SK-N-SH (cell line): Measurements from ENCODE around the gene LRRC36. TPM values are rescaled to one million over a fixed set of nuclear protein-coding genes. Genes with fewer than 3 reads are reported as not detected.

Source experiments
- CTCF ChIA-PET: fragments of 300-600, 350-600 bp; formaldehyde crosslinking; extraction: SDS; loops from one replicate; lab custom pipeline; 2021; lab: Yijun Ruan, JAX
- POLR2A ChIA-PET: fragments of 350-600 bp; sonication (Branson Sonifier 250); formaldehyde crosslinking; extraction: SDS; loops from one replicate; lab custom pipeline; 2020; ENCODE audit warnings: antibody characterized with exemption, inconsistent platforms; lab: Yijun Ruan, JAX
- DNase-seq: peaks from one replicate; pipeline ENCODE4 v3.0.0; 2012
- H2AFZ ChIP-seq: fragments of 200-600 bp; sonication (generic); 2 replicates; pipeline ENCODE4 v1.8.1; 2016; ENCODE audit warnings: antibody characterized with exemption, mild to moderate bottlenecking, low read depth
- H3F3A ChIP-seq: fragments of 200-600 bp; sonication (generic); replicated peaks from 2 replicates; pipeline ENCODE3; 2016; ENCODE audit warnings: antibody characterized with exemption, mild to moderate bottlenecking; ENCODE audit not compliant: insufficient read depth
- H3K27ac ChIP-seq, 2 experiments: fragments of 200-500 bp in 1 of 2; fragments of 200-600 bp in 1 of 2; sonication (Bioruptor generic) in 1 of 2; sonication (generic), shearing (Covaris generic) in 1 of 2; 2 replicates each; pipeline versions ENCODE4 v1.5.1 to v1.6.1; 2014 to 2016; ENCODE audit warnings: low read depth in 2 of 2, inconsistent platforms in 1 of 2, low read length in 1 of 2, mild to moderate bottlenecking in 1 of 2, mixed read lengths in 1 of 2
- H3K27me3 ChIP-seq: fragments of 200-600 bp; sonication (generic), shearing (Covaris generic); 2 replicates; pipeline ENCODE4 v1.6.1; 2016; ENCODE audit warnings: mixed run types; ENCODE audit not compliant: insufficient read depth
- H3K36me3 ChIP-seq, 2 experiments: fragments of 200-500 bp in 1 of 2; fragments of 200-600 bp in 1 of 2; sonication (Bioruptor generic) in 1 of 2; sonication (generic) in 1 of 2; replicated peaks in 1 of 2; 2 replicates each; pipeline versions ENCODE3 to v1.5.1; 2014 to 2016; ENCODE audit warnings: low read length in 1 of 2, mild to moderate bottlenecking in 1 of 2; ENCODE audit not compliant: insufficient read depth in 2 of 2, control insufficient read depth in 1 of 2
- H3K4me1 ChIP-seq, 2 experiments: fragments of 200-500 bp in 1 of 2; fragments of 200-600 bp in 1 of 2; sonication (Bioruptor generic) in 1 of 2; sonication (generic), shearing (Covaris generic) in 1 of 2; 2 replicates each; pipeline versions ENCODE4 v1.5.1 to v1.6.1; 2014 to 2016; ENCODE audit warnings: low read depth in 1 of 2, low read length in 1 of 2, mixed run types in 1 of 2; ENCODE audit not compliant: insufficient read depth in 2 of 2, control insufficient read depth in 1 of 2
- H3K4me2 ChIP-seq: fragments of 200-600 bp; sonication (generic), shearing (Covaris generic); 2 replicates; pipeline ENCODE4 v1.6.1; 2017; ENCODE audit warnings: mixed run types
- H3K4me3 ChIP-seq, 2 experiments: fragments of 200-500 bp in 1 of 2; fragments of 200-600 bp in 1 of 2; sonication (Bioruptor generic) in 1 of 2; sonication (generic), shearing (Covaris generic) in 1 of 2; 2 replicates each; pipeline versions ENCODE4 v1.5.1 to v1.8.1; 2014 to 2016; ENCODE audit warnings: low read depth in 2 of 2, inconsistent platforms in 1 of 2, low read length in 1 of 2, mild to moderate bottlenecking in 1 of 2, mixed read lengths in 1 of 2, moderate library complexity in 1 of 2
- H3K79me2 ChIP-seq: fragments of 200-600 bp; sonication (generic); 2 replicates; pipeline ENCODE4 v1.8.1; 2017; ENCODE audit warnings: mild to moderate bottlenecking; ENCODE audit not compliant: insufficient read depth
- H3K9ac ChIP-seq: fragments of 200-600 bp; sonication (generic); 2 replicates; pipeline ENCODE4 v1.6.1; 2017; ENCODE audit warnings: mixed run types
- H3K9me2 ChIP-seq: fragments of 200-600 bp; sonication (generic); 2 replicates; pipeline ENCODE4 v1.6.1; 2017; ENCODE audit warnings: mixed run types
- H3K9me3 ChIP-seq: fragments of 200-600 bp; sonication (generic); 2 replicates; pipeline ENCODE4 v1.6.1; 2017; ENCODE audit warnings: mixed run types, mild to moderate bottlenecking, moderate library complexity
- H4K20me1 ChIP-seq: fragments of 200-600 bp; sonication (generic); 2 replicates; pipeline ENCODE4 v1.6.1; 2017; ENCODE audit warnings: mild to moderate bottlenecking, mixed run types; ENCODE audit not compliant: insufficient read depth
- CHD2 ChIP-seq: fragments of 150-350 bp; IDR thresholded peaks from 2 replicates; pipeline ENCODE4 v1.6.1; 2018; ENCODE audit warnings: low read length; ENCODE audit not compliant: partially characterized antibody
- EP300 ChIP-seq, 2 experiments: IDR thresholded peaks; 2 replicates each; pipeline versions ENCODE4 v1.4.0 to v1.6.1; 2012; ENCODE audit warnings: borderline replicate concordance in 1 of 2, low read depth in 1 of 2, low read length in 1 of 2
- JUND ChIP-seq: IDR thresholded peaks from 2 replicates; pipeline ENCODE4 v1.4.0; 2012
- MEF2A ChIP-seq: IDR thresholded peaks from 2 replicates; pipeline ENCODE4 v1.4.0; 2012; ENCODE audit warnings: low read depth, borderline replicate concordance
- NRF1 ChIP-seq: IDR thresholded peaks from 2 replicates; pipeline ENCODE4 v1.6.1; 2012; ENCODE audit warnings: low read depth, mild to moderate bottlenecking, low read length
- RCOR1 ChIP-seq: fragments of 150-350 bp; IDR thresholded peaks from 2 replicates; pipeline ENCODE4 v1.6.1; 2017; ENCODE audit warnings: antibody characterized with exemption, low read length
- RXRA ChIP-seq: IDR thresholded peaks from 2 replicates; pipeline ENCODE4 v1.4.0; 2012; ENCODE audit warnings: low read depth, mild to moderate bottlenecking, borderline replicate concordance
- SIN3A ChIP-seq: IDR thresholded peaks from 2 replicates; pipeline ENCODE4 v1.6.1; 2012; ENCODE audit warnings: low read depth, mild to moderate bottlenecking, low read length, moderate library complexity, borderline replicate concordance
- TEAD4 ChIP-seq: IDR thresholded peaks from 2 replicates; pipeline ENCODE4 v1.4.0; 2012; ENCODE audit warnings: mild to moderate bottlenecking, borderline replicate concordance; ENCODE audit not compliant: insufficient read depth
- YY1 ChIP-seq: IDR thresholded peaks from 2 replicates; pipeline ENCODE4 v1.4.0; 2012; ENCODE audit warnings: low read depth, mild to moderate bottlenecking
- WGBS: methylation state at CpG from one replicate; pipeline ENCODE4 v1.1.6; 2017; ENCODE audit warnings: low lambda C conversion rate; 5-methylcytosine and 5-hydroxymethylcytosine counted together
- polyA plus RNA-seq, 3 experiments: library from polyadenylated mRNA; depleted of rRNA; stranded (reverse); fragments of >200 nt; gene quantifications; 2 replicates each; pipeline ENCODE4 v1.2.3, GENCODE V29; 2012
- TF ChIP-seq, protein P1 (sequence below): IDR thresholded peaks from 2 replicates; pipeline ENCODE4 v1.4.0; 2012; ENCODE audit warnings: low read depth, borderline replicate concordance
- TF ChIP-seq, protein P2 (sequence below): fragments of 150-350 bp; IDR thresholded peaks from 2 replicates; pipeline ENCODE4 v1.6.1; 2017; ENCODE audit warnings: antibody characterized with exemption, low read length, low read depth, borderline replicate concordance
- TF ChIP-seq, protein P3 (sequence below): IDR thresholded peaks from 2 replicates; pipeline ENCODE4 v1.4.0; 2012; ENCODE audit warnings: low read depth
- TF ChIP-seq, protein P4 (sequence below): fragments of 150-350 bp; IDR thresholded peaks from 2 replicates; pipeline ENCODE4 v1.6.1; 2016; ENCODE audit warnings: mild to moderate bottlenecking, low read depth, low read length
- TF ChIP-seq, protein P5 (sequence below): IDR thresholded peaks from 2 replicates; pipeline ENCODE4 v1.4.0; 2012; ENCODE audit warnings: low read depth, borderline replicate concordance

Gene LRRC36
- polyA plus RNA-seq, 1 of the 3 experiments (the other 2 are of a cell fraction) = 0.92 TPM

DNA sequence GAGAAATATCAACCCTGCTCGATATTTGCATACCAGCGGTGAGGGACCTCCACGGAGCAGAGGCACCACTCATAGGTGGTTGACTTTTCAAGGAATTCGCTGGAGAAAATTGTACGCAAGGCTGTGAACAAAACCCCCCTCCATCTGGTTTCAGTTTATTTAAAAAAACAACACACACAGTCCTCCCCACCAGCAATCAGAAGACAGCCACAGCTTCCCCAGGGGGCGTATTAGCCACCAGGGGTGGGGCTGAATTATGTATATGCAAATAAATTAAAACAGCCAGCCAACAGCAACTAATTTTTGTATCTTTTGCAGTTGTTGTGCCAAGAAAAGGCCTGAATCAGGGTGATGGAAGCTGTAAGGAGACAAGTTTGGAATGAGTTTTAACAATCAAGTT, 98.4 kb downstream of the LRRC36 start:
- CTCF ChIA-PET = interaction anchor here (0.8 to 5.9 kb wide), 7 partner anchors 7 to 447 kb away, joined by 3 to 76 read pairs (median 4); partner anchors contain the start of genes ATP6V0D1 and ZDHHC1
- no peak overlapping the region for H3K4me2 ChIP-seq
- no peak overlapping the region for H3K27ac ChIP-seq
- H3K27me3 ChIP-seq = no peaks in the 10 kb centered on the region; the same call in 1 of the 2 replicates
- POLR2A ChIA-PET = no interaction called here
- WGBS = 78% methylated on average over 6 of the region's 6 CpGs
- H3K4me3 ChIP-seq = no peak overlapping the region
- no peak overlapping the region for H2AFZ ChIP-seq
- no peak overlapping the region for H3K9ac ChIP-seq
- no peaks in the 10 kb centered on the region for H3K9me2 ChIP-seq
- no peaks in the 10 kb centered on the region for H4K20me1 ChIP-seq
- TF ChIP-seq SIN3A (no peak), RXRA (no peak), JUND (no peak), MEF2A (no peak), EP300 (IDR thresholded peaks at IDR 0.05; ENCODE audit: borderline replicate concordance in 1 of 2, low read depth in 1 of 2, low read length in 1 of 2) (no peak), YY1 (no peak), TEAD4 (no peak), CHD2 (no peak), NRF1 (no peak), RCOR1 (no peak)
- TF ChIP-seq, protein P1, sequence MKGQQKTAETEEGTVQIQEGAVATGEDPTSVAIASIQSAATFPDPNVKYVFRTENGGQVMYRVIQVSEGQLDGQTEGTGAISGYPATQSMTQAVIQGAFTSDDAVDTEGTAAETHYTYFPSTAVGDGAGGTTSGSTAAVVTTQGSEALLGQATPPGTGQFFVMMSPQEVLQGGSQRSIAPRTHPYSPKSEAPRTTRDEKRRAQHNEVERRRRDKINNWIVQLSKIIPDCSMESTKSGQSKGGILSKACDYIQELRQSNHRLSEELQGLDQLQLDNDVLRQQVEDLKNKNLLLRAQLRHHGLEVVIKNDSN = no peak
- TF ChIP-seq, protein P2, sequence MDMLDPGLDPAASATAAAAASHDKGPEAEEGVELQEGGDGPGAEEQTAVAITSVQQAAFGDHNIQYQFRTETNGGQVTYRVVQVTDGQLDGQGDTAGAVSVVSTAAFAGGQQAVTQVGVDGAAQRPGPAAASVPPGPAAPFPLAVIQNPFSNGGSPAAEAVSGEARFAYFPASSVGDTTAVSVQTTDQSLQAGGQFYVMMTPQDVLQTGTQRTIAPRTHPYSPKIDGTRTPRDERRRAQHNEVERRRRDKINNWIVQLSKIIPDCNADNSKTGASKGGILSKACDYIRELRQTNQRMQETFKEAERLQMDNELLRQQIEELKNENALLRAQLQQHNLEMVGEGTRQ = no peak
- TF ChIP-seq, protein P3, sequence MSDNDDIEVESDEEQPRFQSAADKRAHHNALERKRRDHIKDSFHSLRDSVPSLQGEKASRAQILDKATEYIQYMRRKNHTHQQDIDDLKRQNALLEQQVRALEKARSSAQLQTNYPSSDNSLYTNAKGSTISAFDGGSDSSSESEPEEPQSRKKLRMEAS = no peak
- TF ChIP-seq, protein P4, sequence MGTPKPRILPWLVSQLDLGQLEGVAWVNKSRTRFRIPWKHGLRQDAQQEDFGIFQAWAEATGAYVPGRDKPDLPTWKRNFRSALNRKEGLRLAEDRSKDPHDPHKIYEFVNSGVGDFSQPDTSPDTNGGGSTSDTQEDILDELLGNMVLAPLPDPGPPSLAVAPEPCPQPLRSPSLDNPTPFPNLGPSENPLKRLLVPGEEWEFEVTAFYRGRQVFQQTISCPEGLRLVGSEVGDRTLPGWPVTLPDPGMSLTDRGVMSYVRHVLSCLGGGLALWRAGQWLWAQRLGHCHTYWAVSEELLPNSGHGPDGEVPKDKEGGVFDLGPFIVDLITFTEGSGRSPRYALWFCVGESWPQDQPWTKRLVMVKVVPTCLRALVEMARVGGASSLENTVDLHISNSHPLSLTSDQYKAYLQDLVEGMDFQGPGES = no peak
- TF ChIP-seq, protein P5, sequence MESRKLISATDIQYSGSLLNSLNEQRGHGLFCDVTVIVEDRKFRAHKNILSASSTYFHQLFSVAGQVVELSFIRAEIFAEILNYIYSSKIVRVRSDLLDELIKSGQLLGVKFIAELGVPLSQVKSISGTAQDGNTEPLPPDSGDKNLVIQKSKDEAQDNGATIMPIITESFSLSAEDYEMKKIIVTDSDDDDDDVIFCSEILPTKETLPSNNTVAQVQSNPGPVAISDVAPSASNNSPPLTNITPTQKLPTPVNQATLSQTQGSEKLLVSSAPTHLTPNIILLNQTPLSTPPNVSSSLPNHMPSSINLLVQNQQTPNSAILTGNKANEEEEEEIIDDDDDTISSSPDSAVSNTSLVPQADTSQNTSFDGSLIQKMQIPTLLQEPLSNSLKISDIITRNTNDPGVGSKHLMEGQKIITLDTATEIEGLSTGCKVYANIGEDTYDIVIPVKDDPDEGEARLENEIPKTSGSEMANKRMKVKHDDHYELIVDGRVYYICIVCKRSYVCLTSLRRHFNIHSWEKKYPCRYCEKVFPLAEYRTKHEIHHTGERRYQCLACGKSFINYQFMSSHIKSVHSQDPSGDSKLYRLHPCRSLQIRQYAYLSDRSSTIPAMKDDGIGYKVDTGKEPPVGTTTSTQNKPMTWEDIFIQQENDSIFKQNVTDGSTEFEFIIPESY = no peak
- H3F3A ChIP-seq = no peaks in the 10 kb centered on the region
- no peak for DNase-seq
- no peaks in the 10 kb centered on the region for H3K36me3 ChIP-seq
- H3K79me2 ChIP-seq = no peaks in the 10 kb centered on the region
- H3K9me3 ChIP-seq = no peaks in the 10 kb centered on the region
- H3K4me1 ChIP-seq = peaks cover 0 to 3% of the 10 kb centered on the region in 2 experiments; a peak in 1 of 4 replicates
